Measurements from ENCODE around the gene DISC1.

Gene DISC1

GRCh38 chr1:232029315-232029714, 402.7 kb downstream of the DISC1 start:
- no peak for DNase-seq

- DNase-seq, result no peak
These were observed 404.6 kb downstream of the DISC1 start for GRCh38 chr1:232031156-232031555.

- DNase-seq, result no peak
These were observed 406.7 kb downstream of the DISC1 start for GRCh38 chr1:232033285-232033684.

- DNase-seq, result no peak
These were observed 408.0 kb downstream of the DISC1 start for GRCh38 chr1:232034556-232034955.

GRCh38 chr1:232036181-232036933, 409.8 kb downstream of the DISC1 start:
- DNase-seq, result no peak

- DNase-seq, result no peak
These were observed 411.3 kb downstream of the DISC1 start for GRCh38 chr1:232037774-232038388.

- DNase-seq, result no peak
These were observed 412.4 kb downstream of the DISC1 start for GRCh38 chr1:232038706-232039677.

- DNase-seq, result no peak
These were observed 413.7 kb downstream of the DISC1 start for GRCh38 chr1:232040260-232040659.

- no peak for DNase-seq
These were observed 418.1 kb downstream of the DISC1 start for GRCh38 chr1:232044728-232045127.

- no peak for DNase-seq
These were observed 418.8 kb downstream of the DISC1 start for GRCh38 chr1:232045139-232045994.

- DNase-seq, result no peak
These were observed 420.1 kb downstream of the DISC1 start for GRCh38 chr1:232046451-232047306.

GRCh38 chr1:232047473-232047872, 420.9 kb downstream of the DISC1 start:
- DNase-seq, result no peak

- no peak for DNase-seq
These were observed 421.9 kb downstream of the DISC1 start for GRCh38 chr1:232048481-232048880.

- DNase-seq, result no peak
These were observed 422.7 kb downstream of the DISC1 start for GRCh38 chr1:232049335-232049734.

- no peak for DNase-seq
These were observed 430.8 kb downstream of the DISC1 start for GRCh38 chr1:232057217-232057895.

- no peak for DNase-seq
These were observed 431.3 kb downstream of the DISC1 start for GRCh38 chr1:232057896-232058274.

- DNase-seq, result no peak
These were observed 433.3 kb downstream of the DISC1 start for GRCh38 chr1:232059726-232060374.

- DNase-seq, result no peak
These were observed 436.4 kb downstream of the DISC1 start for GRCh38 chr1:232062967-232063366.

- DNase-seq, result no peak
These were observed 439.9 kb downstream of the DISC1 start for GRCh38 chr1:232066521-232066920.

- no peak for DNase-seq
These were observed 447.7 kb downstream of the DISC1 start for GRCh38 chr1:232074265-232074664.
